GM06990 (cell line): ENCODE measurements around the gene KRT38.
"Not testable (repeated sequence)": the region's sequence is repeated elsewhere in the genome, so short reads cannot be mapped to it uniquely, and the experiment has no call there.

Source experiments
- DNase-seq: peaks from one replicate; pipeline ENCODE4 v3.0.0-alpha.2; 2011; ENCODE audit not compliant: insufficient read length; ENCODE audit errors: extremely low read depth
- H3K27me3 ChIP-seq: replicated peaks from 2 replicates; pipeline ENCODE4 v1.6.0; 2011; ENCODE audit warnings: low read length; ENCODE audit not compliant: control insufficient read depth, insufficient read depth
- H3K36me3 ChIP-seq: 2 replicates; pipeline ENCODE4 v1.5.1; 2011; ENCODE audit warnings: low read length; ENCODE audit not compliant: control insufficient read depth, insufficient read depth
- H3K4me3 ChIP-seq: replicated peaks from 2 replicates; pipeline ENCODE4 v1.5.1; 2011; ENCODE audit warnings: low read depth, mild to moderate bottlenecking, control low read depth, low read length
- TF ChIP-seq, protein P1 (sequence below): IDR thresholded peaks from 2 replicates; pipeline ENCODE4 v1.5.1; 2011; ENCODE audit warnings: low read length, control low read depth, mild to moderate bottlenecking, inconsistent platforms; ENCODE audit not compliant: insufficient read depth, poor library complexity, severe bottlenecking

Gene KRT38

GRCh38 chr17:41396996-41397660, 43.7 kb downstream of the KRT38 start, which contains the start of gene KRT31:
Gene KRT31, minus strand, starts transcription at chr17:41397608. Its CDS starts 69 bp downstream, at chr17:41397539.
- H3K27me3 ChIP-seq = peaks cover 1% of the 10 kb centered on the region; the same call in 1 of the 2 replicates
- TF ChIP-seq, protein P1, sequence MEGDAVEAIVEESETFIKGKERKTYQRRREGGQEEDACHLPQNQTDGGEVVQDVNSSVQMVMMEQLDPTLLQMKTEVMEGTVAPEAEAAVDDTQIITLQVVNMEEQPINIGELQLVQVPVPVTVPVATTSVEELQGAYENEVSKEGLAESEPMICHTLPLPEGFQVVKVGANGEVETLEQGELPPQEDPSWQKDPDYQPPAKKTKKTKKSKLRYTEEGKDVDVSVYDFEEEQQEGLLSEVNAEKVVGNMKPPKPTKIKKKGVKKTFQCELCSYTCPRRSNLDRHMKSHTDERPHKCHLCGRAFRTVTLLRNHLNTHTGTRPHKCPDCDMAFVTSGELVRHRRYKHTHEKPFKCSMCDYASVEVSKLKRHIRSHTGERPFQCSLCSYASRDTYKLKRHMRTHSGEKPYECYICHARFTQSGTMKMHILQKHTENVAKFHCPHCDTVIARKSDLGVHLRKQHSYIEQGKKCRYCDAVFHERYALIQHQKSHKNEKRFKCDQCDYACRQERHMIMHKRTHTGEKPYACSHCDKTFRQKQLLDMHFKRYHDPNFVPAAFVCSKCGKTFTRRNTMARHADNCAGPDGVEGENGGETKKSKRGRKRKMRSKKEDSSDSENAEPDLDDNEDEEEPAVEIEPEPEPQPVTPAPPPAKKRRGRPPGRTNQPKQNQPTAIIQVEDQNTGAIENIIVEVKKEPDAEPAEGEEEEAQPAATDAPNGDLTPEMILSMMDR = no peak
- H3K36me3 ChIP-seq = no peaks in the 10 kb centered on the region
- H3K4me3 ChIP-seq = no peak within 1 kb of the TSS
- DNase-seq = no peak

GRCh38 chr17:41396340-41396739, 44.4 kb downstream of the KRT38 start:
- no peak for DNase-seq
- TF ChIP-seq, protein P1 = no peak
- H3K4me3 ChIP-seq = no peak overlapping the region
- no peaks in the 10 kb centered on the region for H3K36me3 ChIP-seq
- peaks cover 1% of the 10 kb centered on the region; the same call in 1 of the 2 replicates for H3K27me3 ChIP-seq

DNA sequence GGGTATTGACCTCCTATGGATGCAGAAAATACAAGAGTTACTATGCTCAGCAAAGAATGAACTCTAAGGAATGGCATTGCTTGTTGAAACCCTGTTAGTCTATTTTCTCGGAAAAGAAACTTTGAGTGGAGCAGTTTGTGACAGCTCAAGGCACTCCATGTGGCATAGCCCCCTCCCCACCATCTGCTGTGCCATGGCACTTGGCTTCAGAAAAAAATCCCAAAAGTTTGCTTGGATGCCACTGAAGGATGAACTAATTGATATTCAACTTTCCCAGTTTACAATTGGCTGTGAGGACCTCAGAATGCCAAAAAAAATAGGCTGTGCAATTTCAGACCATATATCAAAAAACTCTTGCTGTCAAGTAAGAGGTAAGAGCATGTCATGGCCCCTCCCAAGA, 45.2 kb downstream of the KRT38 start:
- Histone ChIP-seq H3K4me3 (no peak overlapping the region), H3K27me3 (peaks cover 1% of the 10 kb centered on the region; the same call in 1 of the 2 replicates), H3K36me3 (no peaks in the 10 kb centered on the region)
- TF ChIP-seq, protein P1 = no peak
- no peak for DNase-seq

- DNase-seq, H3K27me3 ChIP-seq, H3K4me3 ChIP-seq, H3K36me3 ChIP-seq: not testable (repeated sequence)
Measured at GRCh38 chr17:41395044-41395443, 45.7 kb downstream of the KRT38 start.

DNA sequence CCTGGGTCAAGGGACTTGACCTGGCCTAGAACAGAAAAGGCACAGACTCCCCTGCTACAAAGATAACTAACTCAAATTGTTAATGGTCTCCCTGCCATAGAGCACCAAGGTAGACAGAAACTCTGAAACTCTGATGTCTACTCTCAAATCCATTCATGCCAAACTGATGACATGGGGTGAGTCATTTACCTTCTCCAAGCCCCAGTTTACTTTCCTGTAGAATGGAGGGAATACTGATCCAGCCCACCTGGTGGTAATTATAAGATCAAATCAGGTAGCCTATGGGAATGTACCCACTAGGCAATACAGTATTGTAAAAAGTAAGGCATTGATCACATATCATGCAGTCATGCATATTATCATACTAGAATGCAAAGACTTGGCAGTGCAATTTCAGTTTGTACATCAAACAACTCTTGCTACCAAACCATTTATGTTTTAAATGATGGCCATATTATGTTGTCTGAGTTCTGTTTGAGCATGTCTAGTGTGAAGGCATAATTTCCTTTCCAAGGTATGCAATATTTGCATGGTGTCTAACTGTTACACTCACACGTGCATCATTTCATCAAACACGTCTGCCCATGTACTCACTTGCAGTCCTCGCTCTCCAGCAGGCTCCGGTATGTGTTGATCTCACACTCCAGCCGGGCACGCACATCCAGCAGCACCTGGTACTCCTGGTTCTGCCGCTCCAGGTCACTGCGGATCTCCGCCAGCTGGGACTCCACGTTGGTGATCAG, 46.4 kb downstream of the KRT38 start:
- DNase-seq = no peak
- H3K4me3 ChIP-seq = no peak overlapping the region
- H3K27me3 ChIP-seq = no peaks in the 10 kb centered on the region

GRCh38 chr17:41393826-41394225, 47.0 kb downstream of the KRT38 start:
- H3K27me3 ChIP-seq = no peaks in the 10 kb centered on the region
- no peaks in the 10 kb centered on the region for H3K36me3 ChIP-seq
- no peak for DNase-seq
- TF ChIP-seq, protein P1 = no peak
- no peak overlapping the region for H3K4me3 ChIP-seq

More for the DNA sequence above, 46.4 kb downstream of the KRT38 start:
- no peaks in the 10 kb centered on the region for H3K36me3 ChIP-seq
- TF ChIP-seq, protein P1 = no peak
